ENCODE data around the gene NLRP7.
"Not testable (repeated sequence)": the region's sequence is repeated elsewhere in the genome, so short reads cannot be mapped to it uniquely, and the experiment has no call there.

GRCh38 chr19:54907899-54908298 is 39.4 kb downstream of the NLRP7 start:
- not testable (repeated sequence) for TF ChIP-seq CTCF, POLR2A (IDR thresholded peaks at IDR 0.05)

Measured in testis (tissue), 2 donors.